Esophagus muscularis mucosa (tissue), 3 donors: ENCODE measurements around the gene ZNF24.

Source experiments
- EP300 ChIP-seq: sonication (generic); formaldehyde crosslinking; IDR thresholded peaks from one replicate; pipeline ENCODE4 v1.6.1; 2017; ENCODE audit warnings: antibody characterized with exemption
- TF ChIP-seq, protein P1 (sequence below), 3 experiments: fragments of 200-600 bp in 2 of 3; fragments of 450-650 bp in 1 of 3; sonication (generic) in 2 of 3; IDR thresholded peaks; one replicate each; pipeline ENCODE4 v1.5.1; 2017 to 2019; ENCODE audit warnings: antibody characterized with exemption in 3 of 3, mild to moderate bottlenecking in 2 of 3, moderate library complexity in 1 of 3

- TF ChIP-seq, protein P1, sequence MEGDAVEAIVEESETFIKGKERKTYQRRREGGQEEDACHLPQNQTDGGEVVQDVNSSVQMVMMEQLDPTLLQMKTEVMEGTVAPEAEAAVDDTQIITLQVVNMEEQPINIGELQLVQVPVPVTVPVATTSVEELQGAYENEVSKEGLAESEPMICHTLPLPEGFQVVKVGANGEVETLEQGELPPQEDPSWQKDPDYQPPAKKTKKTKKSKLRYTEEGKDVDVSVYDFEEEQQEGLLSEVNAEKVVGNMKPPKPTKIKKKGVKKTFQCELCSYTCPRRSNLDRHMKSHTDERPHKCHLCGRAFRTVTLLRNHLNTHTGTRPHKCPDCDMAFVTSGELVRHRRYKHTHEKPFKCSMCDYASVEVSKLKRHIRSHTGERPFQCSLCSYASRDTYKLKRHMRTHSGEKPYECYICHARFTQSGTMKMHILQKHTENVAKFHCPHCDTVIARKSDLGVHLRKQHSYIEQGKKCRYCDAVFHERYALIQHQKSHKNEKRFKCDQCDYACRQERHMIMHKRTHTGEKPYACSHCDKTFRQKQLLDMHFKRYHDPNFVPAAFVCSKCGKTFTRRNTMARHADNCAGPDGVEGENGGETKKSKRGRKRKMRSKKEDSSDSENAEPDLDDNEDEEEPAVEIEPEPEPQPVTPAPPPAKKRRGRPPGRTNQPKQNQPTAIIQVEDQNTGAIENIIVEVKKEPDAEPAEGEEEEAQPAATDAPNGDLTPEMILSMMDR (IDR thresholded peaks at IDR 0.05), result no peak
- no peak for TF ChIP-seq EP300
Observed at GRCh38 chr18:35379421-35379820, 35.2 kb upstream of the ZNF24 start.
